CD8-positive, alpha-beta memory T cell (primary cell): Measurements from ENCODE around the gene FANCE. TPM values are rescaled to one million over a fixed set of nuclear protein-coding genes. Genes with fewer than 3 reads are reported as not detected.

Source experiments
- CTCF ChIA-PET: fragments of 350-600 bp; sonication (Branson Sonifier 250); formaldehyde crosslinking; loops from one replicate; lab custom pipeline; 2021; ENCODE audit warnings: antibody characterized with exemption; lab: Charles Lee
- POLR2A ChIA-PET: fragments of 350-600 bp; sonication (Branson Sonifier 250); formaldehyde crosslinking; loops from one replicate; lab custom pipeline; 2021; ENCODE audit warnings: antibody characterized with exemption; lab: Charles Lee
- DNase-seq, 5 donors: peaks; one replicate each; pipeline versions ENCODE4 v3.0.0 to v3.0.0-alpha.2; 2020 to 2022; ENCODE audit warnings: mixed read lengths in 1 of 5
- H3K27ac ChIP-seq: one replicate; pipeline ENCODE4 v1.7.0; 2013; ENCODE audit warnings: low read depth, mild to moderate bottlenecking, low read length, moderate library complexity
- H3K27me3 ChIP-seq: 2 replicates; pipeline ENCODE4 v1.7.0; 2013; ENCODE audit warnings: low read length, mild to moderate bottlenecking; ENCODE audit not compliant: insufficient read depth, poor library complexity, severe bottlenecking
- H3K36me3 ChIP-seq: 2 replicates; pipeline ENCODE4 v1.7.0; 2013; ENCODE audit warnings: mild to moderate bottlenecking, low read length, moderate library complexity; ENCODE audit not compliant: insufficient read depth
- H3K4me1 ChIP-seq: 2 replicates; pipeline ENCODE4 v1.7.0; 2013; ENCODE audit warnings: mild to moderate bottlenecking, low read length, moderate library complexity; ENCODE audit not compliant: insufficient read depth
- H3K4me3 ChIP-seq: 2 replicates; pipeline ENCODE4 v1.7.0; 2013; ENCODE audit warnings: mild to moderate bottlenecking, low read length
- H3K9me3 ChIP-seq: 2 replicates; pipeline ENCODE4 v1.7.0; 2013; ENCODE audit warnings: mild to moderate bottlenecking, low read length
- H3K27ac Mint-ChIP-seq, 8 donors: one replicate each; pipeline ENCODE4 v1.8.0; 2020 to 2021; ENCODE audit warnings: mixed read lengths in 8 of 8, mild to moderate bottlenecking in 6 of 8, inconsistent platforms in 3 of 8, moderate library complexity in 3 of 8
- H3K27me3 Mint-ChIP-seq, 2 donors: one replicate each; pipeline ENCODE4 v1.8.0; 2020 to 2021; ENCODE audit warnings: mixed read lengths in 2 of 2, mild to moderate bottlenecking in 1 of 2, moderate library complexity in 1 of 2
- H3K36me3 Mint-ChIP-seq, 3 donors: one replicate each; pipeline ENCODE4 v1.8.0; 2020 to 2021; ENCODE audit warnings: mixed read lengths in 3 of 3, inconsistent platforms in 1 of 3, mild to moderate bottlenecking in 1 of 3
- H3K4me1 Mint-ChIP-seq, 3 donors: one replicate each; pipeline ENCODE4 v1.8.0; 2020 to 2021; ENCODE audit warnings: mixed read lengths in 3 of 3, inconsistent platforms in 1 of 3, mild to moderate bottlenecking in 1 of 3
- H3K4me3 Mint-ChIP-seq, 7 donors: one replicate each; pipeline ENCODE4 v1.8.0; 2020 to 2021; ENCODE audit warnings: mixed read lengths in 7 of 7, mild to moderate bottlenecking in 6 of 7, moderate library complexity in 4 of 7, inconsistent platforms in 2 of 7
- H3K9me3 Mint-ChIP-seq, 5 donors: one replicate each; pipeline ENCODE4 v1.8.0; 2020 to 2022; ENCODE audit warnings: mixed read lengths in 5 of 5, mild to moderate bottlenecking in 3 of 5, moderate library complexity in 2 of 5, inconsistent platforms in 1 of 5
- polyA plus RNA-seq: library from polyadenylated mRNA; unstranded; fragments of 300-500 nt; fragmentation: Illumina TruSeq; gene quantifications from one replicate; pipeline ENCODE4 v1.2.3, GENCODE V29; 2021
- total RNA-seq, 2 experiments: library from RNA; stranded (reverse); gene quantifications; one replicate each; pipeline ENCODE4 v1.2.3, GENCODE V29; 2021

Gene FANCE
- total and polyA plus RNA-seq, 3 experiments from 2014 or later = 6.5 to 27.5 (median 23.6) TPM

GRCh38 chr6:35474131-35474941, 22.2 kb downstream of the FANCE start:
- CTCF ChIA-PET = no interaction called here
- POLR2A ChIA-PET = no interaction called here

GRCh38 chr6:35474942-35475570, 22.9 kb downstream of the FANCE start:
- no peaks in the 10 kb centered on the region for H3K27me3 Mint-ChIP-seq
- H3K27ac Mint-ChIP-seq = peak overlapping the region in 1 of 8 donors; percentile 50
- CTCF ChIA-PET = no interaction called here

More at GRCh38 chr6:35474131-35474941, 22.2 kb downstream of the FANCE start:
- H3K4me3 Mint-ChIP-seq = no peak overlapping the region
- H3K4me1 Mint-ChIP-seq = peaks cover 26 to 35% (median 32%) of the 10 kb centered on the region in 3 donors
- Histone ChIP-seq H3K36me3 (peaks cover 25% of the 10 kb centered on the region), H3K4me1 (peaks cover 29% of the 10 kb centered on the region), H3K27me3 (no peaks in the 10 kb centered on the region), H3K9me3 (no peaks in the 10 kb centered on the region), H3K4me3 (no peak overlapping the region), H3K27ac (no peak overlapping the region)
- no peaks in the 10 kb centered on the region for H3K9me3 Mint-ChIP-seq
- peak overlapping the region in 3 of 8 donors; percentile 34 to 73 (median 56) for H3K27ac Mint-ChIP-seq
- H3K27me3 Mint-ChIP-seq = peaks cover 0 to 2% of the 10 kb centered on the region in 2 donors
- DNase-seq = no peak
- peaks cover 0 to 46% (median 9%) of the 10 kb centered on the region in 3 donors for H3K36me3 Mint-ChIP-seq

DNA sequence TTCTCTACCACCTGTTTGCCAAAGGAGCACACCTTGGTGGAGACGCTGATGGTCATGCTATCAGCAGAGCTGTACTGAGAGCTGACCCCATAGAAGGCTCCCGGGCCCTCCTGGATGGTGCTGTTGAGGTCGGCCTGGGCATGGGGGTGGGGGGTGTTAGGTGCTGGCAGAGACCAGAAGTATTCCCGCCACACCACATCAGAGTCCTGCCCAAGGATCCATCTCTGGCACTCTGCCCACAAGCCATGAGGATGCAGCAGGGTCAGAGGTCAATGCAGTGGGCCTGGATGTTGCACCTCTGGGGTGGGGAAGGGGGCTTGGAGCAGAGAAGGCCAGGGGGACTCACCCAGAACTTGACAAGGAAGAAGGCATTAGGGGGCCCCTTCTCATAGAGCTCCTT, 23.4 kb downstream of the FANCE start:
- Mint-ChIP-seq H3K9me3 (no peaks in the 10 kb centered on the region), H3K27me3 (no peaks in the 10 kb centered on the region), H3K4me3 (no peak overlapping the region), H3K36me3 (peaks cover 0 to 33% (median 5%) of the 10 kb centered on the region in 3 donors), H3K27ac (no peak overlapping the region), H3K4me1 (peaks cover 14 to 23% (median 20%) of the 10 kb centered on the region in 3 donors)
- Histone ChIP-seq H3K27me3 (no peaks in the 10 kb centered on the region), H3K36me3 (peaks cover 25% of the 10 kb centered on the region), H3K4me1 (peaks cover 16% of the 10 kb centered on the region), H3K27ac (no peak overlapping the region), H3K9me3 (no peaks in the 10 kb centered on the region), H3K4me3 (no peak overlapping the region)
- DNase-seq = no peak
- ChIA-PET POLR2A (no interaction called here), CTCF (no interaction called here)

More at GRCh38 chr6:35474942-35475570, 22.9 kb downstream of the FANCE start:
- no peaks in the 10 kb centered on the region for H3K9me3 ChIP-seq
- H3K4me1 ChIP-seq = peaks cover 22% of the 10 kb centered on the region
- no peaks in the 10 kb centered on the region for H3K27me3 ChIP-seq
- peaks cover 19 to 28% (median 25%) of the 10 kb centered on the region in 3 donors for H3K4me1 Mint-ChIP-seq
- no peak overlapping the region for H3K4me3 ChIP-seq
- H3K9me3 Mint-ChIP-seq = no peaks in the 10 kb centered on the region
- H3K36me3 Mint-ChIP-seq = peaks cover 0 to 39% (median 5%) of the 10 kb centered on the region in 3 donors
- no peak overlapping the region for H3K4me3 Mint-ChIP-seq
- POLR2A ChIA-PET = no interaction called here
- no peak for DNase-seq
- H3K27ac ChIP-seq = no peak overlapping the region
- peaks cover 25% of the 10 kb centered on the region for H3K36me3 ChIP-seq

- H3K4me3 ChIP-seq = no peak overlapping the region
- H3K27ac ChIP-seq = no peak overlapping the region
- Mint-ChIP-seq H3K36me3 (peaks cover 0 to 29% (median 2%) of the 10 kb centered on the region in 3 donors), H3K4me1 (peaks cover 10 to 18% (median 15%) of the 10 kb centered on the region in 3 donors), H3K9me3 (no peaks in the 10 kb centered on the region), H3K4me3 (no peak overlapping the region), H3K27me3 (no peaks in the 10 kb centered on the region), H3K27ac (no peak overlapping the region)
- no peaks in the 10 kb centered on the region for H3K27me3 ChIP-seq
- no peak for DNase-seq
- peaks cover 12% of the 10 kb centered on the region for H3K4me1 ChIP-seq
- H3K9me3 ChIP-seq = no peaks in the 10 kb centered on the region
- peaks cover 21% of the 10 kb centered on the region for H3K36me3 ChIP-seq
- POLR2A ChIA-PET = no interaction called here
- CTCF ChIA-PET = no interaction called here
These were observed 23.9 kb downstream of the FANCE start for GRCh38 chr6:35476004-35476403.

DNA sequence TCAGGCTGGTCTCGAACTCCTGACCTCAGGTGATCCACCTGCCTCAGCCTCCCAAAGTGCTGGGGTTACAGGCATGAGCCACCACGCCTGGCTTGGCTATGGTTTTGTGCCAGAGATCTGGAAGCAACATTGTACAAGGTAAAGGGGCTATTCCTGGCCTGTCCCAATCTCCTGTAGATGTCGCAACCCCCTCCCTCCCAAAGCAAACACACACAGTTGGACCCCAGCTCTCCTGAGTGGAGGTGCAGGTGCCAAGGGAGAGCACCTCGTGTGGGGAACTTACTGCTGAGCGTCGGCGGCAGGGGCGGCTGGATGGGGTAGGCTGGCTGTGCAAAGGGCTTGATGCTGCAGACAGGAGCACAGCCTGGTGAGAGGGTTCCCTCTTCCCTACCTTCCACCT, 24.9 kb downstream of the FANCE start:
- H3K4me1 Mint-ChIP-seq = peaks cover 4 to 8% (median 5%) of the 10 kb centered on the region in 3 donors
- H3K9me3 Mint-ChIP-seq = no peaks in the 10 kb centered on the region
- ChIA-PET POLR2A (no interaction called here), CTCF (interaction anchor here (0.7 to 1.4 kb wide), 2 partner anchors 10 to 149 kb away, joined by 3 read pairs; no protein-coding TSS in a partner anchor)
- H3K4me3 Mint-ChIP-seq = no peak overlapping the region
- no peak for DNase-seq
- peak overlapping the region in 1 of 8 donors; percentile 50 for H3K27ac Mint-ChIP-seq
- peaks cover 0 to 19% (median 2%) of the 10 kb centered on the region in 3 donors for H3K36me3 Mint-ChIP-seq
- H3K4me3 ChIP-seq = no peak overlapping the region
- peaks cover 6% of the 10 kb centered on the region for H3K4me1 ChIP-seq
- H3K27ac ChIP-seq = no peak overlapping the region
- no peaks in the 10 kb centered on the region for H3K27me3 ChIP-seq
- no peaks in the 10 kb centered on the region for H3K27me3 Mint-ChIP-seq
- H3K36me3 ChIP-seq = peaks cover 12% of the 10 kb centered on the region
- H3K9me3 ChIP-seq = no peaks in the 10 kb centered on the region

GRCh38 chr6:35477551-35478179, 25.5 kb downstream of the FANCE start:
- Histone ChIP-seq H3K4me3 (no peak overlapping the region), H3K27ac (no peak overlapping the region), H3K36me3 (peaks cover 7% of the 10 kb centered on the region), H3K27me3 (no peaks in the 10 kb centered on the region), H3K9me3 (no peaks in the 10 kb centered on the region), H3K4me1 (no peaks in the 10 kb centered on the region)
- no peak for DNase-seq
- Mint-ChIP-seq H3K27ac (peak overlapping the region in 2 of 8 donors; percentile 58 to 72), H3K4me1 (peaks cover 0 to 3% (median 0%) of the 10 kb centered on the region in 3 donors), H3K4me3 (no peak overlapping the region), H3K9me3 (no peaks in the 10 kb centered on the region), H3K36me3 (peaks cover 0 to 13% (median 2%) of the 10 kb centered on the region in 3 donors), H3K27me3 (no peaks in the 10 kb centered on the region)
- CTCF ChIA-PET = interaction anchor here (0.6 to 1.4 kb wide), 3 partner anchors 52 to 725 kb away, joined by 3 to 4 read pairs (median 3); no protein-coding TSS in a partner anchor
- POLR2A ChIA-PET = interaction anchor here (0.6 kb wide), 1 partner anchor 209 kb away, joined by 4 read pairs; no protein-coding TSS in a partner anchor

DNA sequence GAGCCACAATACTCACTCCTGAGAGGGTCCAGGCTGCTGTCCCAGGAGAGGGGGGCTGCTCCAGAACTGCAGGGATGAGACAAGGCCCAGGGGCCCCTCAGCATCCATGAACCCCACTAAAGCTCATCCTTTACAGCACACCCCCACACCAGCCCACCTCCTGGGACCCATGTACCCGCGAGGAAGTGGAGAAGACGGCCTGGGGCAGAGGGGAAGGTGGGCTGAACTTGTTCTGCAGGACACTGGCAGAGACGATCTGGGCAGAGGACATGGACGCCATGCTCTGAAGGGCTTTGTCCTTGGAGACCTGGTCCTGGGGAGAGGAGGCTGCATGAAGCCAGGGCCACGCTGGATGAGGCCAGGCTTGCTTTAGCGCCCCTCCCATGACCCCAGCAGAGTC, 26.1 kb downstream of the FANCE start:
- Histone ChIP-seq H3K27me3 (no peaks in the 10 kb centered on the region), H3K9me3 (no peaks in the 10 kb centered on the region), H3K4me1 (no peaks in the 10 kb centered on the region), H3K36me3 (peaks cover 1% of the 10 kb centered on the region), H3K4me3 (no peak overlapping the region), H3K27ac (no peak overlapping the region)
- Mint-ChIP-seq H3K36me3 (peaks cover 0 to 8% (median under 1%) of the 10 kb centered on the region in 3 donors), H3K4me1 (peaks cover 0 to 3% (median 0%) of the 10 kb centered on the region in 3 donors), H3K4me3 (no peak overlapping the region), H3K27me3 (no peaks in the 10 kb centered on the region), H3K27ac (peak overlapping the region in 1 of 8 donors; percentile 26), H3K9me3 (no peaks in the 10 kb centered on the region)
- CTCF ChIA-PET = interaction anchor here (0.6 to 1.4 kb wide), 2 partner anchors 150 to 726 kb away, joined by 3 to 4 read pairs; no protein-coding TSS in a partner anchor
- no peak for DNase-seq
- POLR2A ChIA-PET = no interaction called here
